GM19468 (cell line): ENCODE data around the gene LTBP2.
A peak's percentile ranks its signal among the peaks of the same experiment; 100 is the strongest.

Experiments
- ATAC-seq: cut with Tn5 transposase; IDR thresholded peaks from one replicate; pipeline ENCODE4 v1.9.1; 2021; ENCODE audit warnings: mild to moderate bottlenecking, moderate library complexity, moderate number of reproducible peaks; ENCODE audit not compliant: unreplicated experiment; ENCODE audit errors: extremely low read depth

The LTBP2 gene

DNA sequence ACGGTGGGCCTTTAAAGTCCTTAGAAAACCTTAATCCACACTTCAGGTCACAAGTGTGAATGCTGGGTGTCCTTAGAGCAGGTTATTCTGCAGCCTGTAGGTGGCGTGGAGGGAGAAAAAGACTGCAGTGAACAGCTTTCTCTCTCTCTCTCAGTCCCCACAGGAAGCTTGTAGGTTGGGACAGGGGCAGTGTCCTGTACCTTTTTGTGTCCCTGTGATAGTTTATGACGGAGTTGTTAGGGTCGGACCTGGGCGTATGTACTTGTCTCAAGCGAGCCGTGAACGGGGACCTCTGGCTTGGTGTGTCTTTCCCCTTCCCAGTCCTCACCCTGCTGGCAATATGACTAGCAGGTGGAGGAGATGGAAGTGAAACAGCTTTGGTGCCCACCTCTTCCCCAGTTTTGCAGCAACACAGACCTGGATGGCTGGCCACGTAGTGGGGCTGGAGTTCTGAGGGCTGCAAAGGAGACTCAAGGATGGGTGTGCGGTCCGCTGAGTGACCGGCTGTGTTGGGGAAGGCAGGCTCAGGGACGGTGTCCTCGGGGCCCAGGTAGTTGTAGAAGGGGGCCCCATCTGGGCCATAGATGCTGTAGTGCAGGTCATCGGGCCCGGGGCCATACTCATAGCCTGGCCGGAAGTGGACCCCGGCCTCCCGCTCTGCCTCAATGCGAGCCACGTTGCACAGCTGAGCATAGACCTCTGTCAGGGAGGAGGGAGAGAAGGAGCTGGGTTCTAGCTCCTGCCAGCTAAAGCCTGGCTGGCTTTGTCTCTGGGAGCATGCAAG, 109.6 kb downstream of the LTBP2 start:
- ATAC-seq, result no peak

DNA sequence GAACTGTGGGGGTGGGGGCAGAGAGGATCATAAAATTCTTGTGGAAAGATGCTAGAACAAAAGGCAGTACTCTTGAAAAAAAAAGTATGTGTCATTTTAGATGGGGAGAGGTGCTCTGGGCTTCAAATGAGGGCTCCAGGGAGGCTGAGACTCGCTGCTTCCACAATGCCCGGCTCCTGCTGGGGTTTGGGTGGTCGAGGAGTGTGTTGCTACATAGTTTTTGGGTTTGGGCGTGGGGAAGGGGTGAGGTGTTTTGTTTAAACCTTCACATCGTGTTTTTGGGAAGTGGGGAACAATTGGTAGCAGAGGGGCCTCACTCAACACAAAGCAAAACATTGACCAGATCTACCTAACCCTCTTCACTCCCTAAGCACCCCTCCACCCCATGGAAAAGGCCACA, 110.3 kb downstream of the LTBP2 start:
- ATAC-seq, result no peak

DNA sequence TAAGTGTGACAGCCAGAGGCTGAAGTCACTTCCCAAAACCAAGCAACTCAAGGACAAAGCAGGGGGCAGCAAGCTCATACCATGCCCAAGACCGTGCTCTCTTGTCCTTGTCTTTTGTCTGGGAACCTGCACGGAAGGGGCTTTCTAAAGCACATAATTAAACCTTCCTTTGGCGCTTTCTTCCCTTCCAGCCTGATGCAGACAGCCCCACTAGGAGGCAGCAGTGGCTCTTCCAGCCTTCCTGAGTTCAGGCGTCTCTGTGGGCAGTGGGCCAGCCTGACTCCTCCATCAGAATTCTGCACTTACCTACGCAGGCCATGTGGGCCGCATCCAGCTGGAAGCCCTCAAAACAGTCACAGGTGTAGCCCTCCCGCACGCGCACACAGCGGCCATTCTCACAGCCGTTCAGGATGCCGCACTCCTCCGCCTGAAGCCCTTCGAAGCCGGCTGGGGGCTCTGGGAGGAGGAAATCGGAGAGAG, 110.9 kb downstream of the LTBP2 start:
- no peak for ATAC-seq

DNA sequence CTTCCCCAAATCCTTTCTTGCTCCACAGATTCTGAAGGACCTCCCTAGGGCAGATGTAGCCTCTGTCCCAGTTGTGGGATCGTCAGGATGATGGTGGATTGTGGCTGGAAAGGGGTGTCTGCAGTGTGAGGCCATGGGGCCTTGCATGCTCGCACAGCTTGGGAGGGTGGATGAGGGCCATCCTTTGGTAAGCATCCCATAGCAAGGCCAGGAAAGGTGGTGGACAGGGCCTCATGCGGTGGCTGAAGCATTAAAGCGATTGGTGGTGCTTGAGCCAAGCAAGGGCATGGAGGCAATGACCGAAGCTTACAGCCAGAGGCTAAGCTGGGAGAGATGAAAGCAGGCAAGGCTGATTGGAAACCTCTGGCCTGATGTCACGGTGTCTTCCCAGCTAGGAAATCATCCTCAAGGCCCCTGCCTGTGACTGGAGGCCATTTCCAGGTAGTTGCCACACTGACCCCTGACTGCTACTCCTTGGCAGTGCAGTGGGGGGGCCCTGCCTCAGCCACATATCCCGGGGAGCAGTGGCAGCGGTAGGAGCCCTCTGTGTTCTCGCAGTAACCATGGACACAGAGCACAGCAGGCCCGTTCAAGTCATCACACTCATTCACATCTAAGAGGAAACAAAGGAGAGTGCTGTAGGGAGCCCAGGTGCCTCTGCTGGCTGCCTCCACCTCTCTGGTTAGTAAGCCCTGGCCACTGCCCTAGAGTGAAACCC, 111.5 kb downstream of the LTBP2 start:
- ATAC-seq, result no peak

DNA sequence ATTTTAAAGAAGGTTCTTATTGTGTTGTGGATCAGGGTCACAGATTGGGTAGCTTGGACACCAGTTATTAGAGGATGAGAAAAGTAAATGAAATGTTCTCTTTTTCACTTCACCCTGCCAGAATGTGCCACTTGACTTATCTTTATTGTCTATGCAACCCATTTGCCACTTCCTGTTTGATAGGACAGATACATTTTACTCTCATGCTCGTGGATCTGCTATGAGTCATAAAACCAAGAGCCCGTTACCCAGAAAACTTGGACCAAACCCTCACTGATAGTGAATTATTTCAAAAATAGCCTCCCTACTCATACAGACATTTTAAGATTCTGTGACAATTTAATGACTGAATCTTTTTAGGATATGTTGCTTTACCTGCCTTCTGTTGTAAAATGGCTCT, 116.7 kb downstream of the LTBP2 start:
- ATAC-seq, result no peak

DNA sequence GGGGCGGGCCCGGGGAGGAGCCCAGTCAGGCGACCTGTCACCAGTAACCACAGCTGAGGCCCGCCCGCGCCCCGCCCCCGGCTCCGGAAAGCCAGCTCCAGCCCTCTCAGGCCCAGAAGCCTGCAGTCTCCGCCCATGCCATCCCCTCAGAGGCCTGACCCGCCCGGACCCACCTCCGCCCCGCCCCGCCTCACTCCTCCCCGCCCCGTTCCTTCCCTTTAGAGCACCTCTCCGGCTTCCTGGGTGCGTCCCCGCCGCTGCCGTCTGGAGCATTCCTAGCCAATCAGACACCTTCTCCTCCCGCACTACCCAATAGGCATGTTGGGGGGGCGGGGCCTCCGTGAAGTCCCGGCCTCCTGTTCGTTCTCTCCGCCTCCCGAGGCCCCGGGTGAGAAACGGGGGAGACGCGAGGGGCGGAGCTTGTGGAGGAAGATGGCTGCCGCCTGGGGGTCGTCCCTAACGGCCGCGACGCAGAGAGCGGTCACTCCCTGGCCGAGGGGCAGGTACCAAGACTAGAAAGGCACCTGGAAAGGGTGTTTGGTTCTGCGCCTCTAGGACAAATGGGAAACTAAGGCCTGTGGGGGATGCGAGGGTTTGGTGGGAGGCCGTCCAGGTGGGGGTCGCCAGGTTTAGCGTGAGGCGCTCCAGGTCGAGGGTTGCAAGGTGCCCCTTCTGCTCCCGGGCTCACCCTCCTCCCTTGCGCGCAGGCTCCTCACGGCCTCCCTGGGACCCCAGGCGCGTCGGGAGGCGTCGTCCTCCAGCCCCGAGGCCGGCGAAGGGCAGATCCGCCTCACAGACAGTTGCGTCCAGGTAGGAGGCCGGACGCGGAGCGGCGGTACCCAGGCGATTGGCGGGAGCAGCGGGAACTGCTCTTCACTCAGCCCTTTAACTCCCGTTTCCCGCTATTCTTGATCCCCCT, 118.4 kb downstream of the LTBP2 start, which contains the start of gene ISCA2:
Gene ISCA2 (plus strand): TSS at position 423 of the 919 bp plus-strand sequence. CDS start 10 bp downstream, at position 433.
- ATAC-seq, result peak; percentile 79

DNA sequence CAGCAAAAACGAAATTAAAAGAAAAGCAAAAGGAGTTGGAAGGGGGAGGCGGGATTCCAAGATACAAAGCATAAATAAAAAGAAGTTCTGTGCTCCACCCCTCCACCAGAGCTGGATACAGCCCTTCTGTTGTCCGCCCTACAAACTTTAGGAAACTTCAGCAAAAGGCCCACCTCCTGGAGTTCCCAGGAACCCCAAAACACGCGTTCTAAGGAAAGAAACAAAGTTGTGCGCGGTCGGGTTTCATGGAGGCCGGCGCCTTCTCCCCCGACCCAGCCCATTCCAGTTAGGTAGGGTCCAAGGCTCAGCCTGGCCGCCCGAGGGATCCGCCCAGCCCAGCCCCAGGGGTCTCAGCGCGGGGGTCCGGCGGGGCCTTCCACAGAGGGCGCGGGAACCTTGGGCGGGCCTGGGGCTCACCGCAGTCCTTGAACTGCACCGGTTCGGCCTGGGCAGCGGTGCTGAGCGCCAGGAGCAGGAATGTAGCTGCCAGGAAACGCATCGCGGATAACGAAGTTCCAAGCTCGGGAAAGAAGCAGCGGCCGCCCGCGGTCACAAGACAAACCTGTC, 119.2 kb downstream of the LTBP2 start, which contains the start of gene NPC2:
Gene NPC2 (minus strand): TSS at position 530 of the 567 bp plus-strand sequence. CDS start 31 bp downstream, at position 499.
- ATAC-seq, result no peak

DNA sequence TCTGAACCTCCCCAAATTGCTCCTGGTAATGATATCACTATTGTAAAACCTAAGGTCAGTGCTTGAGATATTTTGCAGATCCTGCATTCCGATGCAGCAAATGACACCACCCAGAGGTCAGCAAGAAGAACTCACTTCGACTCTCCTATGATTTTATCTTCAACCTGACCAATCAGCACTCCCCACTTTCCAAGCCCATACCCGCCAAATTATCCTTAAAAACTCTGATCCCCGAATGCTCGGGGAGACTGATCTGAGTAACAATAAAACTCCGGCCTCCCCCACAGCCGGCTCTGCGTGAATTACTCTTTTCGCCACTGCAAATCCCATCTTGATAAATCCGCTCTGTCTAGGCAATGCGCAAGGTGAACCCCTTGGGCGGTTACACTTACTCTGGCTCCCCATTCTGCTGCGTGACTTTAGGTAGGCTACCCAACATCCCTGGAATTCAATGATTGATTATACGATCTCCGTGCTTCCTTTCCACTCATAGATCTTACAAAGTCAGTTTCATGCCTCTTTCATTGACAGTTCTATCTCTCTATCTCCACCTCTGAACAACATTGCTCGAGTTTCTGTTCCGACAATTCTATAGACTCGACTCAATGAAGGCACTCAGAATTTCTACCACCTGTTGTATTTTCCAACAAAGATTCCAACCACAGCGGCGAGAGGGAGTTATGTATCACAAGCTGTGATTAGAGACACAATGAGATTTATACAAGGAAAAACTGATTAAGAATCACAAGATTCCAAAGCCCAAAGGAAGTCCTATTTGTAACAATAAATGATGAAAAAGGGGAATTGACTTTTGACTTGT, 119.9 kb downstream of the LTBP2 start:
- ATAC-seq, result no peak

DNA sequence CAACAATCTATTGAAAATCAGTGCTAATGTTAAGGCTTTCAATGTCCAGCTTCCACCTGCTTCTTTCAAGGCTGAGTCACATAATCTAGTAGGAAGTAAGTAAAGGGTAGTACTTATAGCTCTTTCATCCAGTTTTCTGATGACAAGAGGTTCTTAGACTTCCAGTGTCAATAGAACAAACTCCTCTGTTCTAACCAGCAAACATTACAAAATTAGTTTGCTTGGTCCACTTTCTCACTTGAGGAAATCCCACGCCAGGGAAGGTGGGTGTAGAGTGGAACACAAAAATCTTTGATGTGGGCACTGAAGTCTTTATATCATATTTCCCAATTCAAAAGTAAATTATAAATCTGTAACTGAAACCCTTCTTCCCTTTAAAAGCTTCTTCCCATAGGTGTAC, 121.6 kb downstream of the LTBP2 start:
- ATAC-seq, result no peak

DNA sequence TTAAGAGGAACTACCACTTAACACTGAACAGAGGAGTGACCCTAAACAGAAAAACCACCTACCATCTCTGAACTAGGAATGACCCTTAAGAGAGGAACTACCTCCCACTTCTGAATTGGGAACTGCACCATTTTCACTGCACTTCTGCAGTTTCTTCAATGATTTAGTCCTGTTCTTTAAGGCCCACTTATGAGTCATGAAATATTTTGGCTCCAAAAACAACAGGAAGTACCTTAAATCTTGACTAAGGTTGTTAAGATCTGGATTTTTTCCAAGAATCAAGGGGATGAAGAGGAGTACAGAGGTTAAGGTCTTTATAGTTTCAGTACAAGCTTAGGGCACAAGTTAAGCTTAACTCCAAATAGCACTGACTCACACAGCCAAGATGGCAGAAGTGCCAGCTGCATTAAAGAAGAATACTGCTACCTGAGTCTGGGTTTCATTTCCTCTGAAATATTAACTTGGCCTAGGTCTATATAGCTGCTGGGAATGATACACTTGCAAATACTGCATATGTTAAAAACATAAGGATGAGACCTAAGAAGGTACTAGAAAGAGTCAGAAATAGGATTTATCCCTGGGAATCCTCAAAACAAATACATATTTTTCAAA, 123.1 kb downstream of the LTBP2 start:
- no peak for ATAC-seq

DNA sequence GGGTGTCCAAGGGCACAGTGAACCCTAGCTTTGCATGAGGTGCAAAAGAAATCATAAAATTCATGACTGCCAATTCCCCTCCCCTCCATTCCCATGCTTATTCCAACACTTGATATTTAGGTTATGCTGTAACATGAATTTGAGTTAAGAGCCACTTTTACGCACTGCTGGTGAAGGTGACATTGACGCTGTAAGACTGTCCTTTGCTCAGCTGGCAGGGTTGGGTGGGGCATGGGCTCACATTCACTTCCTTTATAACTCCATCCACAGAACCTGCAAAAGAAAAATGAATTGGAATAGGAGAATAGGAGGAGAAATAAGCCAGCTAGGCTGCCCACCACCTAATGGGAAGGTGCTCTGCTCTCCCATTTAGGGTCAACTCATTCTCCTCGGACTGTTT, 125.9 kb downstream of the LTBP2 start:
- no peak for ATAC-seq

DNA sequence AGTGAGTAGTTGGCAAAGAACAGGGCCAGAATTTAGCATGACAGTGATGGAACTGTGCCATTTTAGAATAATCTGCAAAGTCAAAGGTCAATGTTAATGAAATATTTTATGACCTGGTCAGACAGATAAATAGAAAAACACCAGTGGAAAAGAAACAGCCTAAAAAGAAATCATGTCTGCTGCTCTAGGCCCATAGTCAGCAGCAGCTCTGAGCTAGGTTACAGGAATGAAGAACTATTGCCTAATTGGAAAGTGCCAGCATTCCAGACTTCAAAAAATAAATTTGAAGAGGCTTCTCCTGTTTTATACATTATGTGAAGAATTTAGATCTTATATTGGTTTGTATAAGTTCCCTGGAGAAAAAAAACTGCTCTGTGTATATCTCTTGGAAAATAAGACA, 128.7 kb downstream of the LTBP2 start:
- ATAC-seq, result no peak

DNA sequence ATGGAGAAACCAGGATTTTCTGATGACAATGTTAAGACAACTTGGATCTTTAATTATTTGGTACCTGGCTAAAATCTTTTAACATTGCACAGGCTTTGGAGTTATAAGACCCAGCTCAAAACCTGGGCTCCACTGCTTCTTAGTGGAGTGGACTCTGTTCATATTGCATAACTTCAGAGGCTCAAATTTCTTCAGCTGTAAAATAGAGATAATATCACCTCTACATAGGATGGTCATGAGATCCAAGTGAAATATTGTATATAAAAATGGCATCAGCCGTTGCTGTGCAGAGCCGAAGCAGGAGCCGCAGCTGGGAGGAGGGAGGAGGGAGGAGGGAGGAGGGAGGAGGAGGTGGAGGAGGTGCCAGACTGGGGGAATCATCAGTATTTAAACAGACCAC, 129.5 kb downstream of the LTBP2 start:
- ATAC-seq, result no peak

DNA sequence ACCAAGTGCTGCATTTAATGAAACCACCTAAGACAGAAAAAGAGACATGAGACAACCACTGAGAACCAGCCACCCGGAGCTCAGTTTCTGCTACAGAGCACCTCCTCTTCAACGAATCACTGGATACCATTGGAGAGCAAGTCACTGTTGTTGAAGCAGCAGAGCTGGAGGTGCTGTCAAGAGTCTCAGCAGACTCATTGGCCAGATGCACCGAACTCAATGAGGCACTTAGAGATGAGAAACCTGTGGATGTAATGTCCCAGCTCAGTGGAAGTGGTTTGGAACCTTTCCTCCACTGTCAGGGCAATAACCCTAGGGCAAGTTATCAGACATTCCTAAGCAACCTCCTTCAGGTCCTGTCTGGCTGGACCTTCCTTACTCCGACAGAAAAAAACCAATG, 132.0 kb downstream of the LTBP2 start:
- no peak for ATAC-seq

DNA sequence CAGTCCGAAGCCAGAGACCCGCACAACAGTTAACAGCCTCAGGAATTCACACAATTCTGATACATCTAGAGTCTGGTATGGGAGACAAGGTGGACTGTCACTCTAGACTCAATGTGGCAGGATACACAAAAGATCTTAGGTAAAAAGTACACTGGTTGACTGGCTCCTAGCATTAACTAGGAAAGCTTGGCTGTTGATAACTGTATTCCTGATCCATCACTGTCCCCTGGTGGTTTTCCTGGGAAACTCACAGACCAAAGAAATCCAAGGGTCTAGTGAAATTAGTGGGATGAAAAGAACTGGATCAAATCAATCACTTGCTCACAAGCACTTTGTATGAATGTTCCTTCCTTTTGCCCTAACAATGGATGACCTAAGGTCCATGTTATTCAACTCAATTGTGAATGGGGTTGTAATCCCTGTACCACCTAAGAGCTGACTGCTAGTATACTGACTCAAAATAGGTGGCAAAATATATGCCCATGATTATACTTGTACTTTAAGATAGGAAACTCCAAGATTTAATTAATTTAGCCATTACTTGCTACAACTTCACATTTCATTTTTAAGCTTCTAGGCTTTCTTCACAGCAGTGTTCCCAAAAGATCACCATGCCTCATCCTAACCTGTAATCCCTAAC, 132.9 kb downstream of the LTBP2 start:
- no peak for ATAC-seq

DNA sequence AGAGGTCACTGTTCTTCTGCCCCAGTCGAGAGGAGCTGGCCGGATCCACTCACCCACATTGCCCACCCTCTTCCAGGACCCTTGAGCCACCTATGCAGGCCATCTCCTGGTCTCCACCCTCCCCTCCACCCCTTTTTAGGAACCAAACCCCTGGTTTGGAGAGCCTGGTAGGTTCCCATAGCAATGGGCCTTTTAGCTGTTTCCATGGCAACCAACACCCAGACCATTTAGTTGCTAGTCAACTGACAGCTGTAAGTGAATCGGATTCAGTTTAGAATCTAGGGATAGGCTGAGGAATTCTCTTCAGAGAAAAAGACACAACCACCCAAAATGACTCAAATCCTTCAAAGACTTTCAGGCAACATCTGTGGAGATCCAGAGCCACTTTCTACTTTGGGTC, 135.4 kb downstream of the LTBP2 start:
- no peak for ATAC-seq

DNA sequence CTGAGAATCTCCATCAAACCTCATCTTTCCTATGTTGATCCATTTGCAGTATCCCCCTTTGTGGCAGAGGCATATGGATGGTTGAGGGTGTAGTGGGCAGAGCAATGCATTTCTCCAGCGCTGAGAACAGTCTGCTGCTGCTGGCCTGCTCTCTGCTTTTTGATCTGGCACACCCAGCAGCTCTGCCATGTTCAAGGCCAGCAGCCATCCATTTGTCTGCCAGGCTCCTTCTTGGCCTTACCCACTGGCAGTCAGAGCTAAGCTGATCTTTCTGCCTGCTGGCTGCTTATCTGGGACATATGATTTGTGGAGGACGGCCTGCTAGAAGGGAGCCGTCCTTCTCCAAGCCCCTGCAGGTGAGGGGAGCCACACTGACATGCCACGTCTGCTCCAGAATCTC, 135.9 kb downstream of the LTBP2 start:
- ATAC-seq, result no peak

DNA sequence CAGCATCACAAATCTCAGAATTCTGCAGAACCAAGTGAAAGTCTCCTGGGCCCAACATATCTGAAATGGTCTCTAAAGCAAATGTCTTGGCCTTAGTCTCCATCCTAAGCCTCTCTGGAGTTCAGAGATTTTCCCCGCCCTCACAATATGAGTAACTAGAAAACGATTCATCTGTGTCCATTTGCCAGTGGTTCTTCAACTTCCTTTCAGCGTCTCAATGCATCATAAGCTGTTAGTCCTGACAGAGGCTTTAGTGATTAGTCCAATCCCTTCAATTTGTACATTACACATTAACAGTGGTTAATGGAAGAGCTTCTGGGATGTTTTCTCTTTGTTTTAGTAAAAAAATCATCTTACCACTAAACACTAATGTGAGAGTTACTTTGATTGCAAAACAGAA, 136.4 kb downstream of the LTBP2 start:
- no peak for ATAC-seq
